COLO829 (cell line): ENCODE results near the gene RPL10A.
A peak's percentile ranks its signal among the peaks of the same experiment; 100 is the strongest.

Source experiments
- DNase-seq: peaks from one replicate; pipeline ENCODE4 v3.0.0; 2012; ENCODE audit warnings: low spot score

Gene RPL10A

GRCh38 chr6:35492974-35493284 lies 24.7 kb downstream of the RPL10A start:
- DNase-seq, result no peak

- DNase-seq, result no peak
These were observed 25.2 kb downstream of the RPL10A start for GRCh38 chr6:35493307-35493983.

- no peak for DNase-seq
These were observed 26.0 kb downstream of the RPL10A start for GRCh38 chr6:35494161-35494563.

- no peak for DNase-seq
These were observed 27.2 kb downstream of the RPL10A start for GRCh38 chr6:35495258-35496035.

GRCh38 chr6:35496036-35496840 lies 28.0 kb downstream of the RPL10A start:
- no peak for DNase-seq

GRCh38 chr6:35496841-35497570 lies 28.8 kb downstream of the RPL10A start, which contains the start of gene TEAD3:
Gene TEAD3 (minus strand): TSS chr6:35497079.
- peak; percentile 77 for DNase-seq

- DNase-seq, result no peak
These were observed 29.6 kb downstream of the RPL10A start for GRCh38 chr6:35497571-35498421.

- DNase-seq, result no peak
These were observed 30.3 kb downstream of the RPL10A start for GRCh38 chr6:35498422-35499067.

- DNase-seq, result no peak
These were observed 31.2 kb downstream of the RPL10A start for GRCh38 chr6:35499372-35499771.

- DNase-seq, result no peak
These were observed 32.6 kb downstream of the RPL10A start for GRCh38 chr6:35500782-35501181.

GRCh38 chr6:35501784-35502183 lies 33.6 kb downstream of the RPL10A start:
- no peak for DNase-seq

GRCh38 chr6:35503534-35503933 lies 35.3 kb downstream of the RPL10A start:
- no peak for DNase-seq

- DNase-seq, result no peak
These were observed 37.8 kb downstream of the RPL10A start for GRCh38 chr6:35505999-35506412.

GRCh38 chr6:35506536-35506935 lies 38.3 kb downstream of the RPL10A start:
- no peak for DNase-seq

GRCh38 chr6:35507221-35507620 lies 39.0 kb downstream of the RPL10A start:
- DNase-seq, result no peak

GRCh38 chr6:35508027-35508426 lies 39.8 kb downstream of the RPL10A start:
- DNase-seq, result no peak

- no peak for DNase-seq
These were observed 40.3 kb downstream of the RPL10A start for GRCh38 chr6:35508542-35508941.

GRCh38 chr6:35510916-35511561 lies 42.8 kb downstream of the RPL10A start:
- DNase-seq, result no peak

GRCh38 chr6:35511562-35511941 lies 43.4 kb downstream of the RPL10A start:
- DNase-seq, result no peak

- DNase-seq, result no peak
These were observed 43.8 kb downstream of the RPL10A start for GRCh38 chr6:35512006-35512405.
